Measurements from ENCODE around the gene FAM120A.

Gene FAM120A

GRCh38 chr9:93566408-93567270, 115.2 kb downstream of the FAM120A start:
- Histone ChIP-seq H3K36me3 (ENCODE audit: insufficient read depth, low read length) (peaks cover 28% of the 10 kb centered on the region), H3K4me1 (ENCODE audit: insufficient read depth, low read length) (peaks cover 10% of the 10 kb centered on the region), H3K4me3 (ENCODE audit: low read depth in 1 of 2, low read length in 2 of 2) (peak overlapping the region; percentile 15 to 68), H3K27me3 (ENCODE audit: control insufficient read depth in 1 of 2, insufficient read depth in 2 of 2, low read length in 2 of 2) (no peaks in the 10 kb centered on the region), H3K9me3 (ENCODE audit: low read length) (no peaks in the 10 kb centered on the region), H3K9ac (ENCODE audit: low read length) (peak overlapping the region; percentile 91), H3K27ac (ENCODE audit: low read depth, low read length) (peak overlapping the region; percentile 85)

GRCh38 chr9:93567271-93567959, 115.9 kb downstream of the FAM120A start:
- Histone ChIP-seq H3K27me3 (ENCODE audit: control insufficient read depth in 1 of 2, insufficient read depth in 2 of 2, low read length in 2 of 2) (no peaks in the 10 kb centered on the region), H3K9ac (ENCODE audit: low read length) (peak overlapping the region; percentile 91), H3K4me1 (ENCODE audit: insufficient read depth, low read length) (peaks cover 10% of the 10 kb centered on the region), H3K4me3 (ENCODE audit: low read depth in 1 of 2, low read length in 2 of 2) (peak overlapping the region; percentile 15 to 68), H3K27ac (ENCODE audit: low read depth, low read length) (peak overlapping the region; percentile 85), H3K36me3 (ENCODE audit: insufficient read depth, low read length) (peaks cover 20% of the 10 kb centered on the region), H3K9me3 (ENCODE audit: low read length) (no peaks in the 10 kb centered on the region)

- Histone ChIP-seq H3K9ac (ENCODE audit: low read length) (no peak overlapping the region), H3K9me3 (ENCODE audit: low read length) (no peaks in the 10 kb centered on the region), H3K27ac (ENCODE audit: low read depth, low read length) (no peak overlapping the region), H3K27me3 (ENCODE audit: control insufficient read depth in 1 of 2, insufficient read depth in 2 of 2, low read length in 2 of 2) (no peaks in the 10 kb centered on the region), H3K36me3 (ENCODE audit: insufficient read depth, low read length) (peaks cover 15% of the 10 kb centered on the region), H3K4me1 (ENCODE audit: insufficient read depth, low read length) (peaks cover 10% of the 10 kb centered on the region), H3K4me3 (ENCODE audit: low read depth in 1 of 2, low read length in 2 of 2) (no peak overlapping the region)
Measured at GRCh38 chr9:93568169-93568568, 116.7 kb downstream of the FAM120A start.

GRCh38 chr9:93569621-93570174, 118.2 kb downstream of the FAM120A start:
- H3K9me3 ChIP-seq (ENCODE audit: low read length): no peaks in the 10 kb centered on the region
- H3K27ac ChIP-seq (ENCODE audit: low read depth, low read length): no peak overlapping the region
- H3K4me1 ChIP-seq (ENCODE audit: insufficient read depth, low read length): peaks cover 15% of the 10 kb centered on the region
- H3K9ac ChIP-seq (ENCODE audit: low read length): no peak overlapping the region
- peaks cover under 1% of the 10 kb centered on the region for H3K36me3 ChIP-seq (ENCODE audit: insufficient read depth, low read length)
- H3K27me3 ChIP-seq (ENCODE audit: control insufficient read depth in 1 of 2, insufficient read depth in 2 of 2, low read length in 2 of 2): no peaks in the 10 kb centered on the region
- no peak overlapping the region for H3K4me3 ChIP-seq (ENCODE audit: low read depth in 1 of 2, low read length in 2 of 2)

GRCh38 chr9:93572221-93572620, 120.7 kb downstream of the FAM120A start:
- Histone ChIP-seq H3K4me3 (ENCODE audit: low read depth in 1 of 2, low read length in 2 of 2) (no peak overlapping the region), H3K4me1 (ENCODE audit: insufficient read depth, low read length) (peaks cover 18% of the 10 kb centered on the region), H3K27me3 (ENCODE audit: control insufficient read depth in 1 of 2, insufficient read depth in 2 of 2, low read length in 2 of 2) (no peaks in the 10 kb centered on the region), H3K27ac (ENCODE audit: low read depth, low read length) (no peak overlapping the region), H3K36me3 (ENCODE audit: insufficient read depth, low read length) (no peaks in the 10 kb centered on the region), H3K9me3 (ENCODE audit: low read length) (no peaks in the 10 kb centered on the region), H3K9ac (ENCODE audit: low read length) (no peak overlapping the region)

GRCh38 chr9:93572636-93573515, 121.4 kb downstream of the FAM120A start:
- Histone ChIP-seq H3K9ac (ENCODE audit: low read length) (no peak overlapping the region), H3K27ac (ENCODE audit: low read depth, low read length) (no peak overlapping the region), H3K36me3 (ENCODE audit: insufficient read depth, low read length) (no peaks in the 10 kb centered on the region), H3K4me1 (ENCODE audit: insufficient read depth, low read length) (peaks cover 17% of the 10 kb centered on the region), H3K4me3 (ENCODE audit: low read depth in 1 of 2, low read length in 2 of 2) (no peak overlapping the region), H3K9me3 (ENCODE audit: low read length) (no peaks in the 10 kb centered on the region), H3K27me3 (ENCODE audit: control insufficient read depth in 1 of 2, insufficient read depth in 2 of 2, low read length in 2 of 2) (no peaks in the 10 kb centered on the region)

- Histone ChIP-seq H3K27me3 (ENCODE audit: control insufficient read depth in 1 of 2, insufficient read depth in 2 of 2, low read length in 2 of 2) (no peaks in the 10 kb centered on the region), H3K4me1 (ENCODE audit: insufficient read depth, low read length) (peaks cover 23% of the 10 kb centered on the region), H3K4me3 (ENCODE audit: low read depth in 1 of 2, low read length in 2 of 2) (no peak overlapping the region)
Measured at GRCh38 chr9:93573516-93573828, 122.0 kb downstream of the FAM120A start.

GRCh38 chr9:93574091-93574899, 122.8 kb downstream of the FAM120A start:
- H3K9ac ChIP-seq (ENCODE audit: low read length): no peak overlapping the region
- no peak overlapping the region for H3K4me3 ChIP-seq (ENCODE audit: low read depth in 1 of 2, low read length in 2 of 2)
- H3K4me1 ChIP-seq (ENCODE audit: insufficient read depth, low read length): peaks cover 30% of the 10 kb centered on the region

More at GRCh38 chr9:93573516-93573828, 122.0 kb downstream of the FAM120A start:
- no peaks in the 10 kb centered on the region for H3K9me3 ChIP-seq (ENCODE audit: low read length)
- H3K27ac ChIP-seq (ENCODE audit: low read depth, low read length): no peak overlapping the region
- no peak overlapping the region for H3K9ac ChIP-seq (ENCODE audit: low read length)
- no peaks in the 10 kb centered on the region for H3K36me3 ChIP-seq (ENCODE audit: insufficient read depth, low read length)

GRCh38 chr9:93574900-93575795, 123.7 kb downstream of the FAM120A start:
- Histone ChIP-seq H3K4me1 (ENCODE audit: insufficient read depth, low read length) (peaks cover 39% of the 10 kb centered on the region), H3K4me3 (ENCODE audit: low read depth in 1 of 2, low read length in 2 of 2) (peak overlapping the region; percentile 74 to 86), H3K27me3 (ENCODE audit: control insufficient read depth in 1 of 2, insufficient read depth in 2 of 2, low read length in 2 of 2) (no peaks in the 10 kb centered on the region)

More at GRCh38 chr9:93574091-93574899, 122.8 kb downstream of the FAM120A start:
- H3K27ac ChIP-seq (ENCODE audit: low read depth, low read length): no peak overlapping the region
- no peaks in the 10 kb centered on the region for H3K9me3 ChIP-seq (ENCODE audit: low read length)
- H3K36me3 ChIP-seq (ENCODE audit: insufficient read depth, low read length): no peaks in the 10 kb centered on the region
- H3K27me3 ChIP-seq (ENCODE audit: control insufficient read depth in 1 of 2, insufficient read depth in 2 of 2, low read length in 2 of 2): no peaks in the 10 kb centered on the region

More at GRCh38 chr9:93574900-93575795, 123.7 kb downstream of the FAM120A start:
- H3K9ac ChIP-seq (ENCODE audit: low read length): peak overlapping the region; percentile 71
- no peaks in the 10 kb centered on the region for H3K9me3 ChIP-seq (ENCODE audit: low read length)
- peak overlapping the region; percentile 92 for H3K27ac ChIP-seq (ENCODE audit: low read depth, low read length)
- H3K36me3 ChIP-seq (ENCODE audit: insufficient read depth, low read length): no peaks in the 10 kb centered on the region

Measured in muscle layer of colon (tissue), 2 donors.